ENCODE results near the gene RNF150. TPM values are rescaled to one million over a fixed set of nuclear protein-coding genes. Genes with fewer than 3 reads are reported as not detected.
A peak's percentile ranks its signal among the peaks of the same experiment; 100 is the strongest.

RNF150 gene
- total RNA-seq, 1 donor from 2014 or later: 0.07 TPM

- no peak for DNase-seq (ENCODE audit: low read depth, low spot score)
Measured at GRCh38 chr4:140867356-140867755, 265.9 kb downstream of the RNF150 start.

- DNase-seq (ENCODE audit: low read depth, low spot score): no peak
Measured at GRCh38 chr4:140866492-140867005, 266.7 kb downstream of the RNF150 start.

GRCh38 chr4:140865253-140866217, 267.7 kb downstream of the RNF150 start:
- DNase-seq (ENCODE audit: low read depth, low spot score): no peak

GRCh38 chr4:140863197-140863596, 270.1 kb downstream of the RNF150 start:
- no peak for DNase-seq (ENCODE audit: low read depth, low spot score)

GRCh38 chr4:140862177-140862442, 271.2 kb downstream of the RNF150 start:
- no peak for DNase-seq (ENCODE audit: low read depth, low spot score)

GRCh38 chr4:140861359-140862176, 271.7 kb downstream of the RNF150 start:
- peak; percentile 45 for DNase-seq (ENCODE audit: low read depth, low spot score)

- DNase-seq (ENCODE audit: low read depth, low spot score): no peak
Measured at GRCh38 chr4:140858897-140859296, 274.4 kb downstream of the RNF150 start.

- DNase-seq (ENCODE audit: low read depth, low spot score): no peak
Measured at GRCh38 chr4:140857111-140857510, 276.2 kb downstream of the RNF150 start.

- DNase-seq (ENCODE audit: low read depth, low spot score): no peak
Measured at GRCh38 chr4:140856621-140857062, 276.6 kb downstream of the RNF150 start.

GRCh38 chr4:140854168-140854567, 279.1 kb downstream of the RNF150 start:
- no peak for DNase-seq (ENCODE audit: low read depth, low spot score)

GRCh38 chr4:140851804-140852203, 281.5 kb downstream of the RNF150 start:
- DNase-seq (ENCODE audit: low read depth, low spot score): no peak

GRCh38 chr4:140851032-140851636, 282.1 kb downstream of the RNF150 start:
- no peak for DNase-seq (ENCODE audit: low read depth, low spot score)

- no peak for DNase-seq (ENCODE audit: low read depth, low spot score)
Measured at GRCh38 chr4:140849526-140849925, 283.7 kb downstream of the RNF150 start.

- no peak for DNase-seq (ENCODE audit: low read depth, low spot score)
Measured at GRCh38 chr4:140846736-140847135, 286.5 kb downstream of the RNF150 start.

- no peak for DNase-seq (ENCODE audit: low read depth, low spot score)
Measured at GRCh38 chr4:140844061-140844460, 289.2 kb downstream of the RNF150 start.

GRCh38 chr4:140841186-140841585, 292.1 kb downstream of the RNF150 start:
- DNase-seq (ENCODE audit: low read depth, low spot score): no peak

- no peak for DNase-seq (ENCODE audit: low read depth, low spot score)
Measured at GRCh38 chr4:140839888-140840790, 293.1 kb downstream of the RNF150 start.

- no peak for DNase-seq (ENCODE audit: low read depth, low spot score)
Measured at GRCh38 chr4:140839406-140839805, 293.9 kb downstream of the RNF150 start.

- no peak for DNase-seq (ENCODE audit: low read depth, low spot score)
Measured at GRCh38 chr4:140837736-140838135, 295.5 kb downstream of the RNF150 start.

GRCh38 chr4:140834839-140835495, 298.3 kb downstream of the RNF150 start:
- DNase-seq (ENCODE audit: low read depth, low spot score): no peak
